Measurements from ENCODE around the gene FRMD4A. TPM values are rescaled to one million over a fixed set of nuclear protein-coding genes. Genes with fewer than 3 reads are reported as not detected.

Gene FRMD4A
- polyA plus RNA-seq, 5 donors, result 48.9 to 60.9 (median 53.0) TPM

DNA sequence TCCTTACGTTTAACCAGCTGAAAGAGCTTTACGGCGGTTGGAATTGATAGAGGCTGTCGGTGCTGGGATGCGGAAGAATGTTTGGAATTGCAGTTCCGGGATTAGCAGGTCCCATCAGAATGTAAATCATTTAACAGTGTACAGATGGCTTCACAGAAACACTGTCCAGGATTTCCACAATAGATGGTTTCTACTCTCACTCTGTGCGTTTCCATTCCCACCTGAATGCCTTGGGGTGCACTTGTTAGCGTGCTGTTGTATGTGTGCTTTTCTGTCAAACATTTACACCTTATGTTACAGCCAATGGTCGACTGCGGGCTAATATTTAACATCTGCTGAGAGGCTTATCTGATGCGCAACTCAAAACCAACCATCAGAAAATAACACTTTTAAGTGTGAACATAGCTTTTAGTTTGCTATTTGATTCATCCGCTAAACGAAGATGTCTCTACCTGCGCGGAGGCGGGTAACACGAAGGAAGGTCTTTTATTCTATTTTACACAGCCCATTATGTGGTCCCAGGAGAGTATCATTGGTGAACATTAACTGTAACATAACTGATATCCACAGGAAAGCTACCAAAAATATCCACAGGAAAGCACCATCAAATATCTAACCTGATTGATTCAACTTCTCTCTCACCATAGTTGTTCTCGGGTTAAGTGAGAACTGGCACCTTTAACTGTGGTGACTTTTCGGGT is 564.9 kb downstream of the FRMD4A start:
- no peak for DNase-seq

DNA sequence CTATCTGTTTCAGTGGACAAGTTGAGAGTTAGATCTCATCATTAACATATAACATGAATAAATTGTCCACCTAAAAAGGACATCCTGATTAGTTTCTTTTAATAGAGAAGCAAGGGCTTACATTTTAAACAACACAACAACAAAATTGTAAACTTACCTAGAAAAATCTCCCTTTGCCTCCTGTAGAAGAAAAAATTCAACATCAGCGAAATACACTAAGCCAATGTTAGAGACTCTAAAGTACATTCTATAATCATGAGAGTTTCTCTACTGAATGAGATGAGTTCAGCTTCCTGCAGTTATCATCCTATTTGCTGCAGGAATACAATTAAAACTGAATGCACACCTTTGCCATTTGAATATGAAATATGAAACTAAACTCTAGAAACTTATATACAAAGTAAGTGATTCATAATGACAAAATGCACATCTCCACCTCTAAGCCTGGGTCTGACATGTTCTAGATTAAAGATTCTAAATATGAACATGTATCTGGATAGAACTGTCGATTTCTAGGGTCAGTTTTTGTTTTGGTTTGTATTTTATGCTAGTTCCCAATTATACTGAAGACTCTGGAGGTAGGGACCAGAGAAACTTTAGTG is 569.1 kb downstream of the FRMD4A start:
- DNase-seq, result no peak

DNA sequence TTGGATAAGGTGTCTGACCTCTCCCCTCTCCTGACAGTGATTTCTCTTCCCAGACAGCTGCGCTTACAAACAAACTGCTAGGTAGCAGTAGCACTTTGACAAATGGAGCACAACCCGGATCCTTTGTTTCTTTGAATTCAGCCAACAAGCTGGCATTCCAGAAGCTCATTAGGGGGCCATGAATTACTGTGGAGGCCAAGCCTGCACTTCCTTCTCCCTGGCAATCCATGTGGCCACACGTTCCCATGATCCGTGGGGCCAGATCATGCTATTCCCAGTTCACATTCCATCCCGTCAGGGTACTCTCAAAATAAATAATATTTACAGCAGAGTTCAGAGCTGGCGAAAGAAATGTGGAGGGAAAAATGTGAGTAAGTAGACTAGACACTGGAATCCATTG is 571.6 kb downstream of the FRMD4A start:
- DNase-seq, result no peak

GRCh38 chr10:13758756-13759155 is 572.0 kb downstream of the FRMD4A start:
- DNase-seq, result no peak

GRCh38 chr10:13758312-13758711 is 572.4 kb downstream of the FRMD4A start:
- DNase-seq, result no peak

DNA sequence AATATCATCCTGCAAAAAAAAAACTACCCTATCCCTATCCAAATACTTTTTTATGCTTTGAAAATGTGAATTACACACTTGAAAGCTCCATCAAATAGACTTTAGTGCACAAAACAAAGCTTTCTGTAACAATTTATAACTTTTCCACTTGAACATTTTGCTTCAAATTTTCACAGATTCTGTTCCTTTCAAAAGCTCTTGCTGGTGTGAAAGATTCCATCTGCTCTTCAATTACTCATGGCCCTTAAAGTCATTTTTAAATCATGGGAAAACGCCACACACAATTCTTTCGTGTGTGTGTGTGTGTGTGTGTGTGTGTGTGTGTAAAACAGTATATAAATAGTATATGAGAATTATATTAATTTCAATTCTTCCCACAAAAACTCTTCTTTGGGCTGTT is 576.4 kb downstream of the FRMD4A start:
- no peak for DNase-seq

DNA sequence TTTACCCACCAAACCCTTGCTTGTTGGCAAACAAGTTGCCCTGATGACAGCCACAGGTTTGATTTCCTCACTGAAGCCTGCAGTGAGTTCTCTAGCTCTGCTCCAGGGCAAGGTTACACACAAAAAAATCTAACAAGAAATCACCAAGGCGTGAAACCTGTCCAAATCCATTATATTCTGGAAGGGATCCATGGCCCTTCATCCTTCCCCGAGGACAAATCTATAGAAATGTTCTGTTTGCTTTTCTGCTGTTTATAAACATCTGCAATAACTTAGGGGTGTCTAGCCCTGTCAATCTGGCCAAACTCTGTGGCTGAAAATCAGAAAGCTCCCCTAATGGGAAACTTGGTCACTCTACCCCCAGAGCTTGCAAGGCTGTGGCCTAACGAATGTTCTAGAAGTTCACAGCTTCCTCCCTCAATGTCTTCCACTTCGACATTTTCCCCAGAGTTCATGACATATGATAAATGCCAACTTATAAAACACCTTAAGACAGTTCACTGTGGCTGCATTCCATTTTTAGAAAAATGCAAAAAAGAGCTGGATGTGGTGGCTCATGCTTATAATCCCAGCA is 579.4 kb downstream of the FRMD4A start:
- DNase-seq, result no peak

- no peak for DNase-seq
These were observed 580.2 kb downstream of the FRMD4A start for GRCh38 chr10:13750299-13751190.

DNA sequence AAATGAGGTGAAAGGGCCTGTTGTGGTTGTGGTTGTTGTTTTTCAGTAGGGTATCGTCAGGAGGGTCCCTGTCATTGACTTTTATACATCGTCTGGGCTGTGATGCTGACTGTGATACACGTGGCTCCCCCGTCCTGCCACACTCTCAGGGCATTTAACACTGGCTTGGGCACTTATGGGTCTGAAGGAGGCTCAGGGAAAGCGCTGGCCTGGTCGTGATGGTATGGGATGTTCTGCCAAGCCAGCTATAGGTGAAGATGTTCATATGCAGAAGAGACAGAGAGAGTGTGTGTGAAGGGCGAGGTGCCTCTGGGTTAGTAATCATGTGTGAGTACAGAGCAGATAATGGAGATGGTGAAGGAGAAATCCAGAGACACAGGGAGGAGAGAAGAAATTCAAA is 585.5 kb downstream of the FRMD4A start:
- DNase-seq, result no peak

- DNase-seq, result no peak
These were observed 586.8 kb downstream of the FRMD4A start for GRCh38 chr10:13743963-13744362.

GRCh38 chr10:13743101-13743693 is 587.5 kb downstream of the FRMD4A start:
- DNase-seq, result no peak

GRCh38 chr10:13741438-13741837 is 589.3 kb downstream of the FRMD4A start:
- DNase-seq, result no peak

DNA sequence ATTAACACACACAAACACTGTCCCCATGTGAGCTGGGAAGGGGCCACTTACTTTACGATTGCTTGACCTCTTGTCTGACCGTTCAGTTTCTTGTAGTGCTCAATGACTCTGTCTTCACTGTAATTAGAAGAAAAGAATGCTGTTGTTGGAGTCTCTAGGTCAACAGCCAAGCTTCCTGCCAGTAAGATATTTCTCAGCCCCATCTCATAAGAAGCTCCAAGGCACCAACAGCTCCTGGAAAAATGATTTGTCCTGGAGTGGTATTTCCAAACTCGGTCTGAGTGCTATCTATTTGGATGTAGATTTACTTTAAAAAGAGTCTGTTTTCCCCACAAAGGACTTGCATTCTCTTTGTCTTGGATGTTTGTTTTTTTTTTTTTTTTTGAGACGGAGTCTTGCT is 590.3 kb downstream of the FRMD4A start:
- DNase-seq, result no peak

GRCh38 chr10:13739183-13739582 is 591.5 kb downstream of the FRMD4A start:
- no peak for DNase-seq

DNA sequence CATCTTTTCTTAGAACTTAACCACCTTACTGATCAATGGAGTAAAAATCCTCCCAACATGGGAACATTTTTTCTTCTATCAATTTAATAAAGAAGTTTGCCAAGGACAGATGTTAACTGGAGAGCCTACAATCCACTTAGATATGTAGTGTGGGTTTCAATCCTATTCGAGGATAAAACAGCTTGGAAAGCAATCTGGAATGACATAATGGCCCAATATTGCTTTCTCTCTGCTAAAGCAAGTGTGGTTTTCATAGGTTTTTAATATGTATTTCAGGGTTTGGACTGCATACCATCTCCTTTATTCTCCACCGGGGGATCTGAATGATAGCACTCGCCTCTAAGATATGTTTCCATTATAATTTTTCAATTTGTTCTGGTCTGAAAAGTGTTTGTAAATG is 594.2 kb downstream of the FRMD4A start:
- no peak for DNase-seq

- DNase-seq, result no peak
These were observed 596.6 kb downstream of the FRMD4A start for GRCh38 chr10:13734151-13734550.

- no peak for DNase-seq
These were observed 597.7 kb downstream of the FRMD4A start for GRCh38 chr10:13733071-13733470.

GRCh38 chr10:13732465-13732881 is 598.3 kb downstream of the FRMD4A start:
- no peak for DNase-seq

DNA sequence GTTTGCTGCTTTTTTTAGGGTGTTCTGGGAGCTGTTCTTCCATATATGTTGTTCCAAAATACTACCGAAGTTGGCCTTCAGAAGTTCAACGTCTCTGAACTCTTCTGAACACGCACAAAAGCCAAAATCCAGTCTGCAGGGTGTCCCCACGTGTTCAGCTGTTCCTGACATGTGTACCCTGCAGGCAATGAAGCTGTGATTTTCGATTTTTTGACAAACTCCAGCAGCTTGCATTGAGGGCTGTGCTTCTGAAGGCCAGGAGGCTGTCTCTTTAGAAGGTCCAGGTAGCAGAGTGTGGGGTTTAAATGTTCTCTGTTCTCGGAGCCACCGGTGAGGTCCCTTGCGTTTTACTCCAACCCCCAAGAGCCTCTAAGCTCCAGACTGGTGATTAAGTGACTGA is 598.9 kb downstream of the FRMD4A start:
- no peak for DNase-seq

DNA sequence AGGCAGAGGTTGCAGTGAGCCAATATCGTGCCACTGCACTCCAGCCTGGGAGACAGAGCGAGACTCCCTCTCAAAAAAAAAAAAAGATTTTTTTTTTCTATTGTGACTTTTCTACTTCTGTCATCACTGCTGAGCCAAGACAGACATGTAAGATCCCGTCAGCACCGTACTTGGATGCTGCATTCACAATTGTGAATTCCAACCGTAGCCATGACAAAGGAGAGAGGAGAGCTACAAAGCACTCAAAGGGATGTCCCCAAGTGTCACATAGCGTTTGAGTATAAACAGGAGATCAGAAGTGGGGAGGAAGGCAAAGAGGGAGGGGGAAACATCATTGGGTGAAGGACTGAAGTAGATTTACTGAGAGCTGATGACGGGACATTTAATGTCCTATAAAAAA is 599.8 kb downstream of the FRMD4A start:
- no peak for DNase-seq

DNA sequence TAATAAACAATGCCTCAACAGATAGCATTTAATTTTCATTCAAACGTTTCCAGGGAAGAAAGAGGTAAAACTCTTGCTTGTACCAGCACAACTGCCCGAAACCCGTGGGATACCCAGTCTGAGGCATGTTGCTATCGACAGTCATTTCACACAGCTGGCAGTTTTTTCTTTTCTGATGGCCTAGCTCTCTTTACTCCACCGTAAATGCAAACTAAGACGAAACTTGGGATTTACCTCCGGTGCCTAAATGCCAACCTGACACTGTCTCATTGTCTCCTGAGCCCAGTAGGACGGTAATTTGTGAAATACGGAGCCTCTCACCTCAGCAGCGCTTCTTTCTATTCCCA is 600.4 kb downstream of the FRMD4A start:
- no peak for DNase-seq
